ENCODE measurements around the gene REV3L.

REV3L gene

GRCh38 chr6:111524252-111524651 is 41.2 kb upstream of the REV3L start:
- no peak overlapping the region for H3K4me3 ChIP-seq (replicated peaks; ENCODE audit: low read depth, low read length)
- DNase-seq (ENCODE audit: low read depth), result no peak
- TF ChIP-seq CTCF (IDR thresholded peaks at IDR 0.05; ENCODE audit: low read length, missing control alignments), result no peak

GRCh38 chr6:111523484-111524167 is 40.6 kb upstream of the REV3L start:
- no peak overlapping the region for H3K4me3 ChIP-seq (replicated peaks; ENCODE audit: low read depth, low read length)
- no peak for DNase-seq (ENCODE audit: low read depth)
- no peak for TF ChIP-seq CTCF (IDR thresholded peaks at IDR 0.05; ENCODE audit: low read length, missing control alignments)

GRCh38 chr6:111522393-111523020 is 39.5 kb upstream of the REV3L start:
- no peak for TF ChIP-seq CTCF (IDR thresholded peaks at IDR 0.05; ENCODE audit: low read length, missing control alignments)
- no peak for DNase-seq (ENCODE audit: low read depth)
- no peak overlapping the region for H3K4me3 ChIP-seq (replicated peaks; ENCODE audit: low read depth, low read length)

- H3K4me3 ChIP-seq (replicated peaks; ENCODE audit: low read depth, low read length), result no peak overlapping the region
- TF ChIP-seq CTCF (IDR thresholded peaks at IDR 0.05; ENCODE audit: low read length, missing control alignments), result no peak
- DNase-seq (ENCODE audit: low read depth), result no peak
These were observed 38.7 kb upstream of the REV3L start for GRCh38 chr6:111521497-111522270.

GRCh38 chr6:111520524-111520923 is 37.5 kb upstream of the REV3L start:
- no peak for DNase-seq (ENCODE audit: low read depth)
- TF ChIP-seq CTCF (IDR thresholded peaks at IDR 0.05; ENCODE audit: low read length, missing control alignments), result no peak
- H3K4me3 ChIP-seq (replicated peaks; ENCODE audit: low read depth, low read length), result no peak overlapping the region

- H3K4me3 ChIP-seq (replicated peaks; ENCODE audit: low read depth, low read length), result no peak overlapping the region
- DNase-seq (ENCODE audit: low read depth), result no peak
- no peak for TF ChIP-seq CTCF (IDR thresholded peaks at IDR 0.05; ENCODE audit: low read length, missing control alignments)
These were observed 34.9 kb upstream of the REV3L start for GRCh38 chr6:111517965-111518364.

Measured in fibroblast of pulmonary artery (primary cell).